ENCODE measurements around the gene PPP3CA. TPM values are rescaled to one million over a fixed set of nuclear protein-coding genes. Genes with fewer than 3 reads are reported as not detected.

Gene PPP3CA
- total and polyA plus RNA-seq, 7 experiments from 2014 or later: 2.9 to 30.9 (median 16.9) TPM

DNA sequence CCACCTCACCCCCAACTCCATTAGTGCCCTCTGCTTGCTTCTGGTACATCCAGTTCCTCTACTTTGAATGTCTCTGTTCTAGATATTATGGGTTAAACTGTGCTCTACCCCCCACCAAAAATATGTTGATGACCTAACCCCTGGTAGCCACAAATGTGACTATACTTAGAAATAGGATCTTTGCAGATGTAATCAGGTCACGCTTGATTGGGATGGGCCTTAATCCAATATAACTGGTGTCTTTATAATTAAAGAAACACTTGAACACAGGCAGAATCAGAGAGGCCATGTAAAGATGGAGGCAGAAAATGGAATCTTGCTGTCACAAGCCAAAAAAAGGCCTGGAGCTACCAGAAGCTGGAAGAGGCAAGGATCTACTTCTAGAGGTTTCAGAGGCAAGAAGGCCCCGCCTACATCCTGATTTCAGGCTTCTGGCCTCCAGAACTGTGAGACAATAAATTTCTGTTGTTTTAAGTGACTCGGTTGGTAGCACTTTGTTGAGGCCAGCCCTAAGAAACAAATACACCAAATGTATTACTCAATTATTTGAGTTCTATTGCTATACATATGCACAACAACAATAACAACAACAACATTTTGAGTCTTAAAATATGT lies 220.0 kb downstream of the PPP3CA start:
- intact Hi-C loops (cut with micrococcal nuclease): no loop called here
- H3K4me1 ChIP-seq (ENCODE audit: control insufficient read depth in 2 of 2, insufficient read depth in 2 of 2, low read length in 2 of 2): no peaks in the 10 kb centered on the region
- H3K4me3 Mint-ChIP-seq: no peak overlapping the region
- POLR2A ChIA-PET: no interaction called here
- H3K27ac ChIP-seq (ENCODE audit: low read depth, low read length): no peak overlapping the region
- no peaks in the 10 kb centered on the region for H3K27me3 Mint-ChIP-seq
- no peaks in the 10 kb centered on the region for H3K9me3 ChIP-seq (ENCODE audit: control insufficient read depth in 2 of 3, low read length in 3 of 3)
- peaks cover 9 to 54% (median 32%) of the 10 kb centered on the region in 7 donors for H3K4me1 Mint-ChIP-seq
- H3K27ac Mint-ChIP-seq: no peak overlapping the region
- peaks cover 4 to 21% (median 9%) of the 10 kb centered on the region in 11 donors for H3K9me3 Mint-ChIP-seq
- no peaks in the 10 kb centered on the region for H3K27me3 ChIP-seq (ENCODE audit: control insufficient read depth in 2 of 2, insufficient read depth in 2 of 2, low read length in 2 of 2)
- DNase-seq: no peak
- H3K36me3 Mint-ChIP-seq: peaks cover 6 to 33% (median 17%) of the 10 kb centered on the region in 5 donors
- no peak overlapping the region for H3K4me3 ChIP-seq (ENCODE audit: low read length)
- no peaks in the 10 kb centered on the region for H3K36me3 ChIP-seq (ENCODE audit: control insufficient read depth in 2 of 3, insufficient read depth in 3 of 3, low read length in 3 of 3)
- CTCF ChIA-PET: no interaction called here
- no peak for ATAC-seq

DNA sequence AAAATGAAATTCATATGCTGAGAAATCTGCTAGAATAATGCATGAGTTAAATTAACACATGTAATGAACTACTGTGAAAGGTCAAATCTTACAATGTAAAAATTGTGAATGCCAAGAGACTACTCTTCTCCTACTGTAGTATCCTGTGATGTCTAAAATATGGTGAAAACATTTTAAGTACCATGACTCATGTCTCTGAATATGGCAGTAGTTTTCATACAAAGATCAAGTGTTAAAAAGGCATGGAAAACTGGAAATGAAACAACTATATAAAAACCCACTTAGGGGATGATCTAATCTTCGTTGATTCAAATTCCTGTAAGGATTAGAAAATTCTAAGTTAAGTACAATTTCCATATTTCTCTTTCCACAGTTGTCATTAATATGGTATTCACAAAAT lies 221.3 kb downstream of the PPP3CA start:
- CTCF ChIA-PET: no interaction called here
- no peak overlapping the region for H3K27ac ChIP-seq (ENCODE audit: low read depth, low read length)
- H3K9me3 Mint-ChIP-seq: peaks cover 0 to 13% (median 6%) of the 10 kb centered on the region in 11 donors
- H3K27me3 ChIP-seq (ENCODE audit: control insufficient read depth in 2 of 2, insufficient read depth in 2 of 2, low read length in 2 of 2): no peaks in the 10 kb centered on the region
- H3K4me3 ChIP-seq (ENCODE audit: low read length): no peak overlapping the region
- H3K4me1 Mint-ChIP-seq: peaks cover 4 to 46% (median 26%) of the 10 kb centered on the region in 7 donors
- POLR2A ChIA-PET: no interaction called here
- no peak for ATAC-seq
- H3K36me3 ChIP-seq (ENCODE audit: control insufficient read depth in 2 of 3, insufficient read depth in 3 of 3, low read length in 3 of 3): no peaks in the 10 kb centered on the region
- intact Hi-C loops (cut with micrococcal nuclease): no loop called here
- H3K27me3 Mint-ChIP-seq: no peaks in the 10 kb centered on the region
- DNase-seq: no peak
- no peaks in the 10 kb centered on the region for H3K4me1 ChIP-seq (ENCODE audit: control insufficient read depth in 2 of 2, insufficient read depth in 2 of 2, low read length in 2 of 2)
- H3K36me3 Mint-ChIP-seq: peaks cover 6 to 23% (median 13%) of the 10 kb centered on the region in 5 donors
- no peak overlapping the region for H3K4me3 Mint-ChIP-seq
- H3K9me3 ChIP-seq (ENCODE audit: control insufficient read depth in 2 of 3, low read length in 3 of 3): no peaks in the 10 kb centered on the region
- H3K27ac Mint-ChIP-seq: no peak overlapping the region

DNA sequence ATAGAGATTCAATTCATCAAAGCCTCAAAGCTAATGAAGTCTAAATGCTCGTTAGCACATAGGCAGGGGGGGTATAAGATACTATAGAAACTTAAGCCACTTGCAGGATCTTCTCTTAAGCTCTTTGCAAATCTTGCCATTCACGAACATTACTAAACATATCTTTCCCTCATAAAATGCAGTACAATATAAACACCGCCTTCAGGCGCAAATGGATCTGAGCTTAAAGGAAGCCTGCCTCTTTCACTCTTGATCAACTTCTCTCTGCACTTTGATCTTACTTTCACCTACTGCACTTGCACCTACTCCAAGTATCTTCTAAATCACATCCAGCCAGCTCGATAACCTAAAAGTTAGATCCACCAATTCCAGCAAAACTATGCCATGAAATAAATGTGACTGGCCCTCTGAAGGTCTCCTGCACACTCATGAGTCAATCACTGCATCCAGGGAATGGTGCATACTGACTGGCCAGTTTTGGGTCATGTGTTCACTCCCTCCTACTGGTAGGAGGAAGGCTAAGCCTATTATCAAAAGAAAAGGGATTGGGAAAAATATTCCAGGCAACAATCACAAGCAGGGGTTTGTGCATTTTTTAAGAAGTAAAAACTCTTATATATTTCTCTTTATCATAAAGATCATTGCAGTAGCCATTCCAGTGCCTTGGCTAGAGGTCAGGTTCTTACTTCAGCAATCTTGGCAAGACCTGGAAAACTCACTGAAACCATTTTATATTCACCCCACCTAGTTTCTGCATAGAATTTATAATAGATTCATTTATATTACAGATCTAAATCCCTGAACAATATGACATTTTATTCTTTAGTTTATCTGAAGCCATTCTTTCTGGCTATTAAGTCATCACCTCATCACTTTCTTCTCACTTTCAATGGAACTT lies 222.0 kb downstream of the PPP3CA start:
- Mint-ChIP-seq H3K4me1 (peaks cover 4 to 46% (median 25%) of the 10 kb centered on the region in 7 donors), H3K27me3 (no peaks in the 10 kb centered on the region), H3K9me3 (peaks cover 0 to 10% (median 6%) of the 10 kb centered on the region in 11 donors), H3K27ac (peak overlapping the region in 1 of 9 donors; percentile 4), H3K4me3 (no peak overlapping the region), H3K36me3 (peaks cover 6 to 19% (median 9%) of the 10 kb centered on the region in 5 donors)
- Histone ChIP-seq H3K36me3 (ENCODE audit: control insufficient read depth in 2 of 3, insufficient read depth in 3 of 3, low read length in 3 of 3) (no peaks in the 10 kb centered on the region), H3K9me3 (ENCODE audit: control insufficient read depth in 2 of 3, low read length in 3 of 3) (no peaks in the 10 kb centered on the region), H3K4me3 (ENCODE audit: low read length) (no peak overlapping the region), H3K27me3 (ENCODE audit: control insufficient read depth in 2 of 2, insufficient read depth in 2 of 2, low read length in 2 of 2) (no peaks in the 10 kb centered on the region), H3K27ac (ENCODE audit: low read depth, low read length) (no peak overlapping the region), H3K4me1 (ENCODE audit: control insufficient read depth in 2 of 2, insufficient read depth in 2 of 2, low read length in 2 of 2) (no peaks in the 10 kb centered on the region)
- DNase-seq (no peak), ATAC-seq (no peak)
- intact Hi-C loops (cut with micrococcal nuclease): no loop called here
- POLR2A ChIA-PET: no interaction called here
- CTCF ChIA-PET: no interaction called here

DNA sequence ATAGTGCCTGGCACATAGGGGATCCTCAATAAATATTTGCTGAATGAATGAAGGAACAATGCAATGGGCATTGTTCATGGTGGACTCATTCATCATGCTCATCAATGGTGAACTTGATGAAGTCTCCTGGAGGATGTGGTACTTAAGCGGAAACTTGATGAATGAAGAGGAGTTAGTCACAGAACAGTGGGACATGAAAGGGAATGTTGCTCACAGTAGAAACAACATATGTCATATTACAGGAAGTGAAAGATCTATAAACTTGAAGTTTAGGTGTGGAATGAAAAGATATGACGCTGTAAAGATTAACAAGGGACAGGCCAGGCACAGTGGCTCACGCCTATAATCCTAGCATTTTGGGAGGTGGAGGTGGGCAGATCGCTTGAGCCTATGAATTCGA lies 224.1 kb downstream of the PPP3CA start:
- H3K9me3 ChIP-seq (ENCODE audit: control insufficient read depth in 2 of 3, low read length in 3 of 3): no peaks in the 10 kb centered on the region
- intact Hi-C loops (cut with micrococcal nuclease): loop anchor here in 1 of 2 donors (5.0 kb wide), 1 partner anchor 36 kb away; no protein-coding TSS in a partner anchor
- no peak overlapping the region for H3K27ac Mint-ChIP-seq
- ChIA-PET CTCF (no interaction called here), POLR2A (no interaction called here)
- H3K27ac ChIP-seq (ENCODE audit: low read depth, low read length): no peak overlapping the region
- no peak overlapping the region for H3K4me3 Mint-ChIP-seq
- peaks cover 0 to 4% (median 0%) of the 10 kb centered on the region in 11 donors for H3K9me3 Mint-ChIP-seq
- no peaks in the 10 kb centered on the region for H3K27me3 ChIP-seq (ENCODE audit: control insufficient read depth in 2 of 2, insufficient read depth in 2 of 2, low read length in 2 of 2)
- ATAC-seq (no peak), DNase-seq (peak in 1 of 9 donors; percentile 2)
- H3K4me3 ChIP-seq (ENCODE audit: low read length): no peak overlapping the region
- no peaks in the 10 kb centered on the region for H3K4me1 ChIP-seq (ENCODE audit: control insufficient read depth in 2 of 2, insufficient read depth in 2 of 2, low read length in 2 of 2)
- no peaks in the 10 kb centered on the region for H3K36me3 ChIP-seq (ENCODE audit: control insufficient read depth in 2 of 3, insufficient read depth in 3 of 3, low read length in 3 of 3)
- H3K36me3 Mint-ChIP-seq: peaks cover 0 to 9% (median 3%) of the 10 kb centered on the region in 5 donors
- H3K27me3 Mint-ChIP-seq: no peaks in the 10 kb centered on the region
- peaks cover 4 to 40% (median 19%) of the 10 kb centered on the region in 7 donors for H3K4me1 Mint-ChIP-seq

DNA sequence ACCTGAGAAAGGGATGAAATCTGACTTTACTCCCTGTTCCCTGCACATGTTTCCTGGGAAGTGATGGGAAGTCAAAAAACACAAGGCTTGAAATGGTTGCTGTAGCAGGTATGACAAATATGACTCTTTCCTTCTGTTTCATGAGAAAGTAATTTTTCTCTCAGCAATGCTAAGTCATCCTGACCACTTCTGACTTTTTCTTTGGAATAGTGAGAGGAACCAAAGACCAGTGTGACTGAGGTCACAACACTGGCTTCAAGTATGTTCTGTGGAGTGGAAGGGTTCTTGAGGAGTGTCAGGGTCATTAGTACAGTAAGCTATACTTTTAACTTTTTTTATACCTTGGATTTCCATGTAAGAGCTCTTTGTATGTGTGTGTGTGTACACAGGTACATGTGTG lies 225.3 kb downstream of the PPP3CA start:
- H3K9me3 Mint-ChIP-seq: peaks cover 0 to under 1% (median 0%) of the 10 kb centered on the region in 11 donors
- Histone ChIP-seq H3K4me1 (ENCODE audit: control insufficient read depth in 2 of 2, insufficient read depth in 2 of 2, low read length in 2 of 2) (no peaks in the 10 kb centered on the region), H3K36me3 (ENCODE audit: control insufficient read depth in 2 of 3, insufficient read depth in 3 of 3, low read length in 3 of 3) (no peaks in the 10 kb centered on the region), H3K9me3 (ENCODE audit: control insufficient read depth in 2 of 3, low read length in 3 of 3) (no peaks in the 10 kb centered on the region), H3K27ac (ENCODE audit: low read depth, low read length) (no peak overlapping the region), H3K4me3 (ENCODE audit: low read length) (no peak overlapping the region), H3K27me3 (ENCODE audit: control insufficient read depth in 2 of 2, insufficient read depth in 2 of 2, low read length in 2 of 2) (no peaks in the 10 kb centered on the region)
- peaks cover 0 to 9% (median 0%) of the 10 kb centered on the region in 5 donors for H3K36me3 Mint-ChIP-seq
- H3K4me1 Mint-ChIP-seq: peaks cover 4 to 33% (median 16%) of the 10 kb centered on the region in 7 donors
- ATAC-seq (no peak), DNase-seq (no peak)
- H3K4me3 Mint-ChIP-seq: no peak overlapping the region
- ChIA-PET POLR2A (no interaction called here), CTCF (no interaction called here)
- no peak overlapping the region for H3K27ac Mint-ChIP-seq
- intact Hi-C loops (cut with micrococcal nuclease): loop anchor here in 1 of 2 donors (5.0 kb wide), 1 partner anchor 35 kb away; no protein-coding TSS in a partner anchor
- H3K27me3 Mint-ChIP-seq: no peaks in the 10 kb centered on the region

DNA sequence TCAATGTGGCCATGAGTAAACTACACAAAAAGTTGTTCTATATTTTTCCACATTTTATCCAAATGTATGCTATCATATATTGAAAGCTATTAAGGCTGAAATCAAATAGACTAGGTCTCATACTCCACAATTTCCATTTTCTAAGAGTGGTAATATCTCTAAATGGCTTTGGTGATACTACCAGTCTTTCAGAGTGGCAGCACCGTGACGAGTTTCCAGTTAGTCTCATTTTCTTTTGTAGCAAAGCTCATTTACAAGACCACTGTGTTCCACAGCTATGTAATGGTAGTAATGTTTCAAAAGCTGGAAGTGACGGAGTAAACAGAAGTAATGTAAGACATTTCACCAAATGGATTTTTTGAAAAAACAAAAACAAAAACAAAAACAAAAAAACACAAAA lies 228.2 kb downstream of the PPP3CA start:
- CTCF ChIA-PET: no interaction called here
- H3K9me3 ChIP-seq (ENCODE audit: control insufficient read depth in 2 of 3, low read length in 3 of 3): no peaks in the 10 kb centered on the region
- Mint-ChIP-seq H3K4me1 (peaks cover under 1 to 22% (median 7%) of the 10 kb centered on the region in 7 donors), H3K36me3 (peaks cover 0 to 11% (median 0%) of the 10 kb centered on the region in 5 donors), H3K27me3 (no peaks in the 10 kb centered on the region), H3K9me3 (no peaks in the 10 kb centered on the region), H3K4me3 (no peak overlapping the region), H3K27ac (no peak overlapping the region)
- H3K27ac ChIP-seq (ENCODE audit: low read depth, low read length): no peak overlapping the region
- DNase-seq (no peak), ATAC-seq (no peak)
- no peaks in the 10 kb centered on the region for H3K36me3 ChIP-seq (ENCODE audit: control insufficient read depth in 2 of 3, insufficient read depth in 3 of 3, low read length in 3 of 3)
- no peak overlapping the region for H3K4me3 ChIP-seq (ENCODE audit: low read length)
- intact Hi-C loops (cut with micrococcal nuclease): no loop called here
- H3K27me3 ChIP-seq (ENCODE audit: control insufficient read depth in 2 of 2, insufficient read depth in 2 of 2, low read length in 2 of 2): no peaks in the 10 kb centered on the region
- no peaks in the 10 kb centered on the region for H3K4me1 ChIP-seq (ENCODE audit: control insufficient read depth in 2 of 2, insufficient read depth in 2 of 2, low read length in 2 of 2)
- POLR2A ChIA-PET: no interaction called here

Measured in naive thymus-derived CD4-positive, alpha-beta T cell (primary cell).